Keratinocyte (primary cell): ENCODE results near the gene CD2AP. TPM values are rescaled to one million over a fixed set of nuclear protein-coding genes. Genes with fewer than 3 reads are reported as not detected.
A peak's percentile ranks its signal among the peaks of the same experiment; 100 is the strongest.

ENCODE experiments used
- DNase-seq: peaks from one replicate; pipeline ENCODE4 v3.0.0-alpha.2; 2011; ENCODE audit warnings: low read depth, missing footprints, low spot score
- FAIRE-seq: peaks from 2 replicates; lab custom pipeline; 2011; peaks lifted over from hg19 to GRCh38; lab: Jason Lieb, UNC
- H2AFZ ChIP-seq: 2 replicates; pipeline ENCODE4 v1.6.0; 2012; ENCODE audit warnings: low read length, control low read depth, inconsistent platforms; ENCODE audit not compliant: control insufficient read depth
- H3K27ac ChIP-seq: 2 replicates; pipeline ENCODE4 v1.5.1; 2011; ENCODE audit warnings: low read length; ENCODE audit not compliant: control insufficient read depth, insufficient read depth
- H3K27me3 ChIP-seq: 3 replicates; pipeline ENCODE4 v1.6.0; 2011; ENCODE audit warnings: low read length; ENCODE audit not compliant: control insufficient read depth, insufficient read depth; ENCODE audit errors: extremely low read depth
- H3K36me3 ChIP-seq, 2 experiments: 2 replicates in 1 of 2; 3 replicates in 1 of 2; pipeline ENCODE4 v1.5.1; 2011; ENCODE audit warnings: low read length in 2 of 2, mild to moderate bottlenecking in 1 of 2; ENCODE audit not compliant: control insufficient read depth in 2 of 2, insufficient read depth in 2 of 2; ENCODE audit errors: extremely low read depth in 1 of 2
- H3K4me1 ChIP-seq: 3 replicates; pipeline ENCODE4 v1.5.1; 2011; ENCODE audit warnings: low read length; ENCODE audit not compliant: control insufficient read depth, insufficient read depth; ENCODE audit errors: extremely low read depth
- H3K4me2 ChIP-seq: 3 replicates; pipeline ENCODE4 v1.6.0; 2011; ENCODE audit warnings: low read depth, low read length; ENCODE audit not compliant: control insufficient read depth, insufficient read depth; ENCODE audit errors: extremely low read depth
- H3K4me3 ChIP-seq, 3 experiments: fragments of 200-600 bp in 1 of 3; sonication (generic) in 1 of 3; 2 replicates in 2 of 3; 3 replicates in 1 of 3; pipeline ENCODE4 v1.5.1; 2011 to 2016; ENCODE audit warnings: low read length in 3 of 3, mild to moderate bottlenecking in 3 of 3, control low read depth in 2 of 3, inconsistent platforms in 1 of 3, low read depth in 1 of 3, mixed read lengths in 1 of 3, mixed run types in 1 of 3, moderate library complexity in 1 of 3; ENCODE audit not compliant: control insufficient read depth in 2 of 3, insufficient read depth in 2 of 3; ENCODE audit errors: extremely low read depth in 1 of 3
- H3K79me2 ChIP-seq: 2 replicates; pipeline ENCODE4 v1.6.0; 2012; ENCODE audit warnings: low read length; ENCODE audit not compliant: control insufficient read depth, insufficient read depth
- H3K9ac ChIP-seq: 3 replicates; pipeline ENCODE4 v1.6.0; 2011; ENCODE audit warnings: low read length; ENCODE audit not compliant: control insufficient read depth, insufficient read depth; ENCODE audit errors: extremely low read depth
- H3K9me1 ChIP-seq: 3 replicates; pipeline ENCODE4 v1.6.0; 2011; ENCODE audit warnings: low read length; ENCODE audit not compliant: control insufficient read depth, insufficient read depth; ENCODE audit errors: extremely low read depth
- H3K9me3 ChIP-seq: 2 replicates; pipeline ENCODE4 v1.5.1; 2012; ENCODE audit warnings: low read depth, low read length; ENCODE audit not compliant: control insufficient read depth
- H4K20me1 ChIP-seq: 3 replicates; pipeline ENCODE4 v1.6.0; 2011; ENCODE audit warnings: low read length; ENCODE audit not compliant: control insufficient read depth, insufficient read depth; ENCODE audit errors: extremely low read depth
- CTCF ChIP-seq, 3 experiments: IDR thresholded peaks in 1 of 3; conservative IDR thresholded peaks in 1 of 3; optimal IDR thresholded peaks in 1 of 3; 2 replicates in 2 of 3; 3 replicates in 1 of 3; pipeline versions ENCODE3 to v1.5.1; 2011; ENCODE audit warnings: low read length in 3 of 3, mild to moderate bottlenecking in 3 of 3, moderate library complexity in 2 of 3, control low read depth in 1 of 3, inconsistent platforms in 1 of 3; ENCODE audit not compliant: insufficient read depth in 2 of 3; ENCODE audit errors: extremely low read depth in 1 of 3
- EZH2 ChIP-seq: IDR thresholded peaks from one replicate; pipeline ENCODE4 v1.6.1; 2012; ENCODE audit warnings: inconsistent platforms, mild to moderate bottlenecking, low read length, moderate library complexity
- dilution Hi-C: fragments of 300-500 bp; cut with MboI; formaldehyde crosslinking; loops from one replicate; pipeline ENCODE4 v1.7.0; 2020; ENCODE audit warnings: low sequenced_read_pairs; ENCODE audit not compliant: extremely low pct_ligation_motif_present
- polyA plus RNA-seq, 5 experiments: library from polyadenylated mRNA; depleted of rRNA in 3 of 5; stranded (reverse) in 3 of 5; stranded (forward) in 1 of 5; unstranded in 1 of 5; fragments of >200 nt; gene quantifications; 1 replicate in 1 of 5; 2 replicates in 3 of 5; 3 replicates in 1 of 5; pipeline versions ENCODE4 v1.2.1 to v1.2.3, GENCODE V29; 2011 to 2012; ENCODE audit warnings: missing spikeins in 2 of 5, low read depth in 1 of 5, low replicate concordance in 1 of 5

The CD2AP gene
- polyA plus RNA-seq, 1 donor (not counting 4 experiments of a cell fraction or from before 2014, with no cell fraction given), result 23.9 TPM

GRCh38 chr6:47654255-47654654, 176.7 kb downstream of the CD2AP start:
- Histone ChIP-seq H2AFZ (no peak overlapping the region), H3K27ac (no peak overlapping the region), H3K79me2 (no peaks in the 10 kb centered on the region), H3K9me3 (no peaks in the 10 kb centered on the region), H3K4me3 (no peak overlapping the region), H3K4me1 (peaks cover 20% of the 10 kb centered on the region), H3K36me3 (no peaks in the 10 kb centered on the region), H3K4me2 (no peak overlapping the region), H3K9ac (no peak overlapping the region), H3K9me1 (no peaks in the 10 kb centered on the region), H3K27me3 (no peaks in the 10 kb centered on the region), H4K20me1 (no peaks in the 10 kb centered on the region)
- TF ChIP-seq EZH2 (no peak), CTCF (optimal IDR thresholded peaks at IDR 0.05 in 1 of 3, IDR thresholded peaks at IDR 0.05 in 1 of 3, conservative IDR thresholded peaks at IDR 0.05 in 1 of 3; ENCODE audit: extremely low read depth in 1 of 3, insufficient read depth in 2 of 3, low read length in 3 of 3) (no peak)
- DNase-seq (no peak), FAIRE-seq (no peak)
- dilution Hi-C loops, result no loop called here

GRCh38 chr6:47655719-47656595, 178.4 kb downstream of the CD2AP start:
- dilution Hi-C loops, result no loop called here
- TF ChIP-seq CTCF (optimal IDR thresholded peaks at IDR 0.05 in 1 of 3, IDR thresholded peaks at IDR 0.05 in 1 of 3, conservative IDR thresholded peaks at IDR 0.05 in 1 of 3; ENCODE audit: extremely low read depth in 1 of 3, insufficient read depth in 2 of 3, low read length in 3 of 3) (no peak), EZH2 (no peak)
- Histone ChIP-seq H3K36me3 (no peaks in the 10 kb centered on the region), H3K4me1 (peaks cover 20% of the 10 kb centered on the region), H3K4me3 (no peak overlapping the region), H3K9me1 (no peaks in the 10 kb centered on the region), H3K79me2 (no peaks in the 10 kb centered on the region), H3K4me2 (no peak overlapping the region), H2AFZ (no peak overlapping the region), H3K27me3 (no peaks in the 10 kb centered on the region), H3K9ac (no peak overlapping the region), H3K9me3 (no peaks in the 10 kb centered on the region), H3K27ac (no peak overlapping the region), H4K20me1 (no peaks in the 10 kb centered on the region)
- FAIRE-seq (peak; percentile 94), DNase-seq (peak; percentile 75)
